ENCODE data around the gene CCDC167.
"Not testable (repeated sequence)": the region's sequence is repeated elsewhere in the genome, so short reads cannot be mapped to it uniquely, and the experiment has no call there.

CCDC167 gene

GRCh38 chr6:37511201-37511600, 11.5 kb upstream of the CCDC167 start:
- no peak for DNase-seq (ENCODE audit: low read depth in 2 of 2)

- no peak for DNase-seq (ENCODE audit: low read depth in 2 of 2)
Measured at GRCh38 chr6:37507690-37508421, 8.2 kb upstream of the CCDC167 start.

- no peak for DNase-seq (ENCODE audit: low read depth in 2 of 2)
Measured at GRCh38 chr6:37507077-37507476, 7.4 kb upstream of the CCDC167 start.

GRCh38 chr6:37506479-37506878, 6.8 kb upstream of the CCDC167 start:
- DNase-seq (ENCODE audit: low read depth in 2 of 2) = no peak

GRCh38 chr6:37504024-37504423, 4.3 kb upstream of the CCDC167 start:
- DNase-seq (ENCODE audit: low read depth in 2 of 2) = no peak

GRCh38 chr6:37503309-37503965, 3.7 kb upstream of the CCDC167 start:
- no peak for DNase-seq (ENCODE audit: low read depth in 2 of 2)

GRCh38 chr6:37502703-37503291, 3.1 kb upstream of the CCDC167 start:
- no peak for DNase-seq (ENCODE audit: low read depth in 2 of 2)

GRCh38 chr6:37501632-37502491, 2.2 kb upstream of the CCDC167 start:
- no peak for DNase-seq (ENCODE audit: low read depth in 2 of 2)

GRCh38 chr6:37500904-37501303, 1.2 kb upstream of the CCDC167 start:
- not testable (repeated sequence) for DNase-seq (ENCODE audit: low read depth in 2 of 2)

- no peak for DNase-seq (ENCODE audit: low read depth in 2 of 2)
Measured at GRCh38 chr6:37500294-37500608, 558 bp upstream of the CCDC167 start.

- no peak for DNase-seq (ENCODE audit: low read depth in 2 of 2)
Measured at GRCh38 chr6:37496951-37497885, 2.5 kb downstream of the CCDC167 start.

GRCh38 chr6:37495244-37495934, 4.3 kb downstream of the CCDC167 start:
- DNase-seq (ENCODE audit: low read depth in 2 of 2) = no peak

GRCh38 chr6:37493661-37493995, 6.1 kb downstream of the CCDC167 start:
- no peak for DNase-seq (ENCODE audit: low read depth in 2 of 2)

GRCh38 chr6:37492991-37493660, 6.6 kb downstream of the CCDC167 start:
- DNase-seq (ENCODE audit: low read depth in 2 of 2) = no peak

- no peak for DNase-seq (ENCODE audit: low read depth in 2 of 2)
Measured at GRCh38 chr6:37492236-37492972, 7.3 kb downstream of the CCDC167 start.

GRCh38 chr6:37491830-37492208, 7.9 kb downstream of the CCDC167 start:
- no peak for DNase-seq (ENCODE audit: low read depth in 2 of 2)

- no peak for DNase-seq (ENCODE audit: low read depth in 2 of 2)
Measured at GRCh38 chr6:37491171-37491829, 8.4 kb downstream of the CCDC167 start.

- DNase-seq (ENCODE audit: low read depth in 2 of 2) = no peak
Measured at GRCh38 chr6:37490536-37491170, 9.0 kb downstream of the CCDC167 start.
